GM21529 (cell line): Measurements from ENCODE around the gene WNK2.

Source experiments
- ATAC-seq: cut with Tn5 transposase; IDR thresholded peaks from one replicate; pipeline ENCODE4 v1.9.1; 2021; ENCODE audit not compliant: unreplicated experiment

The WNK2 gene

GRCh38 chr9:93253633-93254032 is 69.7 kb downstream of the WNK2 start:
- no peak for ATAC-seq

GRCh38 chr9:93254061-93254481 is 70.1 kb downstream of the WNK2 start:
- no peak for ATAC-seq

- ATAC-seq, result no peak
Measured at GRCh38 chr9:93254806-93255493, 71.0 kb downstream of the WNK2 start.

GRCh38 chr9:93255494-93255867 is 71.5 kb downstream of the WNK2 start:
- ATAC-seq, result no peak

GRCh38 chr9:93255994-93256877 is 72.3 kb downstream of the WNK2 start:
- ATAC-seq, result no peak

GRCh38 chr9:93256878-93257807 is 73.2 kb downstream of the WNK2 start:
- no peak for ATAC-seq

- no peak for ATAC-seq
Measured at GRCh38 chr9:93257808-93258331, 73.9 kb downstream of the WNK2 start.

GRCh38 chr9:93258419-93258817 is 74.5 kb downstream of the WNK2 start:
- no peak for ATAC-seq

- no peak for ATAC-seq
Measured at GRCh38 chr9:93258818-93259489, 75.0 kb downstream of the WNK2 start.

- no peak for ATAC-seq
Measured at GRCh38 chr9:93259490-93260262, 75.7 kb downstream of the WNK2 start.

GRCh38 chr9:93260263-93261066 is 76.5 kb downstream of the WNK2 start:
- no peak for ATAC-seq

GRCh38 chr9:93261281-93261680 is 77.3 kb downstream of the WNK2 start:
- no peak for ATAC-seq

- ATAC-seq, result no peak
Measured at GRCh38 chr9:93261735-93262523, 78.0 kb downstream of the WNK2 start.

- no peak for ATAC-seq
Measured at GRCh38 chr9:93262537-93263310, 78.8 kb downstream of the WNK2 start.

- no peak for ATAC-seq
Measured at GRCh38 chr9:93263334-93264229, 79.6 kb downstream of the WNK2 start.
